HUES6 (cell line): ENCODE results near the gene NAB1.

Experiments
- H3K27ac ChIP-seq: 2 replicates; pipeline ENCODE4 v1.7.0; 2013; ENCODE audit warnings: low read depth, mild to moderate bottlenecking, low read length, inconsistent platforms
- H3K27me3 ChIP-seq: 2 replicates; pipeline ENCODE4 v1.6.1; 2013; ENCODE audit warnings: low read length; ENCODE audit not compliant: control insufficient read depth, insufficient read depth
- H3K36me3 ChIP-seq: 2 replicates; pipeline ENCODE4 v1.6.1; 2013; ENCODE audit warnings: low read length; ENCODE audit not compliant: control insufficient read depth, insufficient read depth
- H3K4me1 ChIP-seq: 2 replicates; pipeline ENCODE4 v1.6.1; 2013; ENCODE audit warnings: low read length; ENCODE audit not compliant: control insufficient read depth, insufficient read depth
- H3K4me3 ChIP-seq: 2 replicates; pipeline ENCODE4 v1.5.1; 2013; ENCODE audit warnings: low read depth, low read length
- H3K9ac ChIP-seq: one replicate; pipeline ENCODE4 v1.6.1; 2013; ENCODE audit warnings: mild to moderate bottlenecking, low read length
- H3K9me3 ChIP-seq: 2 replicates; pipeline ENCODE4 v1.6.1; 2013; ENCODE audit warnings: low read depth, low read length; ENCODE audit not compliant: control insufficient read depth, insufficient read depth

NAB1 gene

GRCh38 chr2:190714958-190715357 is 66.1 kb downstream of the NAB1 start:
- H3K4me3 ChIP-seq: no peak overlapping the region
- H3K9ac ChIP-seq: no peak overlapping the region
- no peak overlapping the region for H3K27ac ChIP-seq
- H3K27me3 ChIP-seq: no peaks in the 10 kb centered on the region
- no peaks in the 10 kb centered on the region for H3K36me3 ChIP-seq
- peaks cover 9% of the 10 kb centered on the region; the same call in 1 of the 2 replicates for H3K4me1 ChIP-seq
- H3K9me3 ChIP-seq: 0 out of 2 replicates have a peak, but pooled peaks cover 3% of the 10 kb centered on the region

GRCh38 chr2:190716176-190716807 is 67.4 kb downstream of the NAB1 start:
- H3K9me3 ChIP-seq: 0 out of 2 replicates have a peak, but pooled peaks cover 3% of the 10 kb centered on the region
- H3K27ac ChIP-seq: no peak overlapping the region
- H3K36me3 ChIP-seq: no peaks in the 10 kb centered on the region
- no peak overlapping the region for H3K9ac ChIP-seq
- peaks cover 9% of the 10 kb centered on the region; the same call in 1 of the 2 replicates for H3K4me1 ChIP-seq
- H3K4me3 ChIP-seq: no peak overlapping the region
- H3K27me3 ChIP-seq: no peaks in the 10 kb centered on the region

GRCh38 chr2:190717306-190717705 is 68.4 kb downstream of the NAB1 start:
- Histone ChIP-seq H3K9ac (no peak overlapping the region), H3K9me3 (0 out of 2 replicates have a peak, but pooled peaks cover 3% of the 10 kb centered on the region), H3K36me3 (no peaks in the 10 kb centered on the region), H3K4me3 (no peak overlapping the region), H3K4me1 (peaks cover 9% of the 10 kb centered on the region; the same call in 1 of the 2 replicates), H3K27me3 (no peaks in the 10 kb centered on the region), H3K27ac (no peak overlapping the region)

GRCh38 chr2:190717764-190718651 is 69.1 kb downstream of the NAB1 start:
- H3K9ac ChIP-seq: no peak overlapping the region
- H3K4me3 ChIP-seq: no peak overlapping the region
- H3K4me1 ChIP-seq: peaks cover 9% of the 10 kb centered on the region; the same call in 1 of the 2 replicates
- no peaks in the 10 kb centered on the region for H3K27me3 ChIP-seq
- H3K9me3 ChIP-seq: 0 out of 2 replicates have a peak, but pooled peaks cover 3% of the 10 kb centered on the region
- no peak overlapping the region for H3K27ac ChIP-seq
- no peaks in the 10 kb centered on the region for H3K36me3 ChIP-seq

GRCh38 chr2:190718652-190719526 is 70.0 kb downstream of the NAB1 start:
- Histone ChIP-seq H3K9ac (no peak overlapping the region), H3K4me1 (peaks cover 9% of the 10 kb centered on the region; the same call in 1 of the 2 replicates), H3K9me3 (0 out of 2 replicates have a peak, but pooled peaks cover 3% of the 10 kb centered on the region), H3K27me3 (no peaks in the 10 kb centered on the region), H3K27ac (no peak overlapping the region), H3K36me3 (no peaks in the 10 kb centered on the region), H3K4me3 (no peak overlapping the region)

GRCh38 chr2:190720276-190720675 is 71.4 kb downstream of the NAB1 start:
- no peak overlapping the region for H3K4me3 ChIP-seq
- no peak overlapping the region for H3K27ac ChIP-seq
- no peaks in the 10 kb centered on the region for H3K27me3 ChIP-seq
- peaks cover 9% of the 10 kb centered on the region; the same call in 1 of the 2 replicates for H3K4me1 ChIP-seq
- no peak overlapping the region for H3K9ac ChIP-seq
- H3K36me3 ChIP-seq: no peaks in the 10 kb centered on the region
- 0 out of 2 replicates have a peak, but pooled peaks cover 3% of the 10 kb centered on the region for H3K9me3 ChIP-seq

GRCh38 chr2:190720691-190721090 is 71.8 kb downstream of the NAB1 start:
- Histone ChIP-seq H3K27me3 (no peaks in the 10 kb centered on the region), H3K9me3 (0 out of 2 replicates have a peak, but pooled peaks cover 3% of the 10 kb centered on the region), H3K4me3 (no peak overlapping the region), H3K27ac (no peak overlapping the region), H3K36me3 (no peaks in the 10 kb centered on the region), H3K4me1 (peaks cover 9% of the 10 kb centered on the region; the same call in 1 of the 2 replicates), H3K9ac (no peak overlapping the region)

- Histone ChIP-seq H3K4me3 (no peak overlapping the region), H3K27ac (no peak overlapping the region), H3K9me3 (no peaks in the 10 kb centered on the region), H3K9ac (no peak overlapping the region), H3K4me1 (peaks cover 9% of the 10 kb centered on the region; the same call in 1 of the 2 replicates), H3K27me3 (no peaks in the 10 kb centered on the region), H3K36me3 (no peaks in the 10 kb centered on the region)
Measured at GRCh38 chr2:190722061-190722759, 73.3 kb downstream of the NAB1 start.

GRCh38 chr2:190722835-190723234 is 74.0 kb downstream of the NAB1 start:
- H3K36me3 ChIP-seq: no peaks in the 10 kb centered on the region
- H3K9ac ChIP-seq: no peak overlapping the region
- no peaks in the 10 kb centered on the region for H3K9me3 ChIP-seq
- H3K27ac ChIP-seq: no peak overlapping the region
- no peaks in the 10 kb centered on the region for H3K27me3 ChIP-seq
- no peak overlapping the region for H3K4me3 ChIP-seq
- H3K4me1 ChIP-seq: peaks cover 9% of the 10 kb centered on the region; the same call in 1 of the 2 replicates
